Measurements from ENCODE around the gene C1QC.

The C1QC gene

GRCh38 chr1:22643381-22643780 lies at the start of gene C1QC:
TSS of gene C1QC (plus strand) at chr1:22643633. CDS start at chr1:22644024, 391 bp downstream.
- no peak for DNase-seq

- no peak for DNase-seq
Observed at GRCh38 chr1:22594396-22594795, 49.0 kb upstream of the C1QC start.

- DNase-seq: no peak
Observed at GRCh38 chr1:22595108-22595507, 48.3 kb upstream of the C1QC start.

- no peak for DNase-seq
Observed at GRCh38 chr1:22597301-22597965, 46.0 kb upstream of the C1QC start.

- DNase-seq: no peak
Observed at GRCh38 chr1:22597996-22598395, 45.4 kb upstream of the C1QC start.

- DNase-seq: no peak
Observed at GRCh38 chr1:22598736-22599135, 44.7 kb upstream of the C1QC start.

GRCh38 chr1:22600071-22600816 lies 43.2 kb upstream of the C1QC start:
- no peak for DNase-seq

GRCh38 chr1:22600817-22601605 lies 42.4 kb upstream of the C1QC start:
- no peak for DNase-seq

- no peak for DNase-seq
Observed at GRCh38 chr1:22601610-22602009, 41.8 kb upstream of the C1QC start.

GRCh38 chr1:22602060-22602740 lies 41.2 kb upstream of the C1QC start:
- DNase-seq: no peak

- DNase-seq: no peak
Observed at GRCh38 chr1:22606161-22606560, 37.3 kb upstream of the C1QC start.

GRCh38 chr1:22607154-22607553 lies 36.3 kb upstream of the C1QC start:
- no peak for DNase-seq

- DNase-seq: no peak
Observed at GRCh38 chr1:22608361-22608760, 35.1 kb upstream of the C1QC start.

- DNase-seq: peak; percentile 48
Observed at GRCh38 chr1:22609291-22609690, 34.1 kb upstream of the C1QC start.

GRCh38 chr1:22611530-22611947 lies 31.9 kb upstream of the C1QC start:
- DNase-seq: no peak

- peak; percentile 67 for DNase-seq
Observed at GRCh38 chr1:22612671-22613571, 30.5 kb upstream of the C1QC start.

- DNase-seq: no peak
Observed at GRCh38 chr1:22613572-22613918, 29.9 kb upstream of the C1QC start.

GRCh38 chr1:22613951-22614350 lies 29.5 kb upstream of the C1QC start:
- DNase-seq: no peak

- DNase-seq: no peak
Observed at GRCh38 chr1:22615886-22616285, 27.5 kb upstream of the C1QC start.

GRCh38 chr1:22616571-22616970 lies 26.9 kb upstream of the C1QC start:
- DNase-seq: no peak

GRCh38 chr1:22618056-22618455 lies 25.4 kb upstream of the C1QC start:
- peak; percentile 64 for DNase-seq

GRCh38 chr1:22619252-22619651 lies 24.2 kb upstream of the C1QC start:
- DNase-seq: no peak

Measured in NCI-H345 (cell line).